ENCODE measurements around the gene KCNN3.
A peak's percentile ranks its signal among the peaks of the same experiment; 100 is the strongest.

The KCNN3 gene

GRCh38 chr1:154747740-154748404, 122.2 kb downstream of the KCNN3 start:
- peak; percentile 55 for DNase-seq

DNA sequence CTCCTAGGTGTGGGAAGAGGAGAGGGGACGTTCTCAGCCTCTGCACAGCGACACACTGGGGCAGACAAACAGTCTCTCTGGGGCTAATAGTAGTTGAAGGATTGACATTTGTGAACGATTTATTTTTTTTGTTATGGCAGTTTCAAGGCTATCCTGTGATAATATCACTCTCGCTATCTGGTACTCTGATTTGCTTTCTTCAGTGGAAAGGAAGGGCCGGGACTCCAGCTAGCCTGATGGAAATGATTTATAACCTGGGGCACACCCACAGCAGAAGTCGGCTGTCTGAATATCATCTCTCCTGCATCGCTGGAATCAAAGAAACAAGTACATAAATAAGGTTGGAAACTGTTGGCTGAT, 122.7 kb downstream of the KCNN3 start:
- no peak for DNase-seq

- DNase-seq, result no peak
These were observed 123.3 kb downstream of the KCNN3 start for GRCh38 chr1:154746622-154747299.

DNA sequence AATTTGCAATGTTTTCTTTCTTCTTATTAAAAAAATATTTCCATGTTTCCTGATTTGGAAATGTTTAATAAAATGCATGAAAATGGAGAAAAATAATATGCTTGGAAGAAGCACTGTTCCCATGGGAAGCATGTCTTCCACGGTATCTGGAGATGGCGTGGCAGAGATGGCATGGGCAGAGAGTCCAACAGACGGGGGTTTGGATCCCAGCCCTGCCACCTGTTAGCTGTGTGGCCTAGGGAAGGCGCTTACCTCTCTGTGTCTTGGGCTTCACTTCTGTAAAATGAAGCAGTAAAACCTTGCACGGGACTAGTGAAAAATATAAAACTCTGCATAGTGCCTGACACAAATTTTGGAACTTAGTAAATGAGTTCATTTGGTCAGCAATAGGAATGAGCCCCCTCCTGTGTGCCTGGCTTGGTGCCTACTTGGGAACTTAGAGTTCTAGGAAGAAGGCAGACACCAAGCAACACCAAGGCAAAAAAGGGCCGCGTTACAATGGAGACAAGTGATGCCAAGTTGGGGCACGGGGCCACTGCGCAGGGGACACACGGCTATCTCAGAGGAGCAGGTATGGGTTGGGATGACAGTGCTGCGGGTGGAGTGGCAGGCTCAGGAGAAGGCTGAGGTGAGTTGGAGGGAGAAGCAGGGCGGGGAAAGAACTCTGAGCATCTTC, 124.2 kb downstream of the KCNN3 start:
- no peak for DNase-seq

- DNase-seq, result no peak
These were observed 124.8 kb downstream of the KCNN3 start for GRCh38 chr1:154745286-154745731.

DNA sequence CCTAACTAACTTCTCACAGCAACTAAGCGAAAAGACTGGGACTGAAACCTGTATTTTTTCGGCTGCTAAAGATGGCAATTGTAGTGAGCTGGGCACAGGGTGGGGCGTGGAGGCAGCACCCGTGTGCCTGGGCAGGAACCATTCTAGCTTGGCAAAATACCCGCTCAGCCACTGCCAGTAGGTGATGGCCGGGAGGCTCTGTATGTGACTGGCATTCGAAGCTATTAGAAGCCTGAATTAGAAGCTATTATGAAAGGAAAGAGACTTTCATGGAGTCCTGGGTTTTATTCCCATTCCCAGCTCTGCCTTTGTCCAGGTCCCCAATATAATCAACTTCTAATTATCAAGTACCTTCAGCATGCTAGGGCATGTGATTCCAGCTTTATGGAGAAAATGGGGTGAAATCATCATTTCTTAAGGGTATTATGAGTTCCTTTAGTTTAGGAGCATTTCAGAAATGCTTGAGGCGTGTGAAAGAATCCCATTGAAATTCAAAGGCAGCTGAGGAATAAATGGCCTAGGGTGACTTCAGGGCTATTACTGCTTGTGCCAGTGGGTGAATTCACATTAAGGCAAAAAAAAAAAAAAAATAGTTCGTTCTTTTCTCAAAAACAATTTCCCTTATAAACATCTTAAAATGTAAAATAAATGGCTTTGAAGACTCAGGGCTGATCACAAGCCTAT, 125.6 kb downstream of the KCNN3 start:
- DNase-seq, result no peak

- no peak for DNase-seq
These were observed 126.5 kb downstream of the KCNN3 start for GRCh38 chr1:154743526-154744036.

DNA sequence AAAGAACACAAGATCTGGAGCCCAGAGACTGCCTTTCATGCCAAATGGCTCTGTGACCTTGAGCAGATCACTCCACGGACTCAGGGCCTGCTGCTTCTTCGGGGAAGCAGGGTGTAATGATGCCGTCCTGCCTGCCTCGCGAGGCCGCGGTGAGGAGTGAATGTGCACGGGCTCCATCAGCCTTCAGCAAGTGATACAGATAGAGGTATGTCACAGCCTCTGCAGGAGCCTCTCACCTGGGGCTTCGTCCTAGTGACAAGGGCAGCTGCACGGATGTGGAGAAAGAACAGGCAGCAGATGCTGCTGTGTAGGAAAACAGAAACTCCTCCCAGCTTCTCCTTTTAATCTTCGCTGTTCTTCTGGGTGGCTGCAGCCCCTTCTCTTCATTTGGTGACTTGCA, 127.5 kb downstream of the KCNN3 start:
- DNase-seq, result no peak

DNA sequence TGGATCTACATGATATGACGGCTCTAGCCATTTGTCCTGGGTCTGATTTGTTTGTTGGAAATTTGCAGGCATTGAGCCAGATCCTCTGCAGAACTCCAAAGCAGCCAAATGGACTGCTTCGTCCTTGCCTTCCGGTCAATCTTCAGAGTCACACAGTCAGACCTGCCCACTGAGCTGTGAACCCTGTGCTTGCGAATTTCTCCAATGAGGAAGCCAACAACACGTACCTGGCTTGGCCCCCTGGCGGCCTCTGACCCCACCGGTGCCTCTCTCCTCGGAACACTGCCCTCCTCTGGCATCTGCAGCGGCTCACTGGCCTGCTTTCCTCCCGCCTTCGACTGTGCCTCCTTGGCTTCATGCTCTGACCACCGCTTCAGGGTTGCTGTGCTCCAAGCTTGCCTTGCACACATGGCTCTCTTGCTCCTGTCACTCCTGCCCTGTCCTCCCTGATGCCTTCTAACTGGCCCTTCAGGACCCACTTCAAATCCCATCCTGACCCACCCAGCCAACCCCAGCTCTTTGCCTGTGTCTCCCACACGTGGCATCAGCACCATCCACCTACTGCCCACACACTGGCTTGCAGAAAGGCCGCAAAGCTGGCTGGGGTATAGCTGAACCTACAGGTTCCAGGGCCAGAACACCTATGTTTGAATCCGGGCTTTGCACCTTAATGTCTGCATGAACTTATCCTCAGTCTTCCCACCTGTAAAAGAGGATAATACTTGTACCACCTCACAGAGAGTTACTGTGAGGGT, 128.2 kb downstream of the KCNN3 start:
- no peak for DNase-seq

GRCh38 chr1:154741327-154741726, 128.8 kb downstream of the KCNN3 start:
- DNase-seq, result no peak

GRCh38 chr1:154739654-154740053, 130.4 kb downstream of the KCNN3 start:
- DNase-seq, result no peak

DNA sequence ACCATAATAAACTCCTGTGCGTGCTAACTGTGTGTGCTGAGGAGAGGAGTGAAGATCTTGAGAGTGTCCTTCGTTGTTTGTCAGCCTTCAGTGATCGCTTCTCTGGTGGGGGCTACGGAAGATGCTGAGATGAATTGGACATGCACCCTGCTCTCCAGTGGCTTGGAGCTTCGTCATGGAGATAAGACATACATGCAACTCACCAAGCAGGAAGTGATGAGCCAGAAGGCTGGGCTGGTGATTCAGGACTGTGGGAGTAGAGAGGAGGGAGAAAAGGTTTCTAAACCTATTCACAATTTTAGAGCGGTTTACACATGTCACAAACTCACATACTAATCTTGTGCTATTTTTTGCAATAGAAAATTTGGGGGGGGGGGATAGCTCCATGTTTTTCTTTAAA, 133.2 kb downstream of the KCNN3 start:
- no peak for DNase-seq

DNA sequence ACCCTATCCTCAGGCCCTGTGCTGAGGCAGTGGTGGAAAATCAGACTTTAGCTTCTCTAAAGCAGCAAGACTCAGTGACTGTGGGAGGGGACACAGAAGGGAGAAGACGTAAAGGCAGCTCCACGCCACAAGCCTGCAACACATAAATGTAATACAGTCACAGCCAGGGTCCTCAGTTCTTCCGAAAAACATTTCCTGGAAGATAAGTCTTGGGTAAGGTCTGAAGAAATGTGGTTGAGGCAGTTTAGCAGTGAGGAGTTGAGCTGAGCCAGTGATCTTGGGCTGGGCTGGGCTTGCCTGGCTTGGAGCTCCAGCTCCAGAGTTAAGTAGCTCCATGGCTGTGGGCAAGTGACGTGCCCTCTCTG, 134.3 kb downstream of the KCNN3 start:
- DNase-seq, result no peak

- no peak for DNase-seq
These were observed 134.8 kb downstream of the KCNN3 start for GRCh38 chr1:154735061-154735803.

GRCh38 chr1:154733621-154734020, 136.5 kb downstream of the KCNN3 start:
- no peak for DNase-seq

- DNase-seq, result no peak
These were observed 139.0 kb downstream of the KCNN3 start for GRCh38 chr1:154730986-154731489.

- DNase-seq, result no peak
These were observed 139.8 kb downstream of the KCNN3 start for GRCh38 chr1:154730259-154730658.

- DNase-seq, result no peak
These were observed 140.5 kb downstream of the KCNN3 start for GRCh38 chr1:154729577-154729976.

DNA sequence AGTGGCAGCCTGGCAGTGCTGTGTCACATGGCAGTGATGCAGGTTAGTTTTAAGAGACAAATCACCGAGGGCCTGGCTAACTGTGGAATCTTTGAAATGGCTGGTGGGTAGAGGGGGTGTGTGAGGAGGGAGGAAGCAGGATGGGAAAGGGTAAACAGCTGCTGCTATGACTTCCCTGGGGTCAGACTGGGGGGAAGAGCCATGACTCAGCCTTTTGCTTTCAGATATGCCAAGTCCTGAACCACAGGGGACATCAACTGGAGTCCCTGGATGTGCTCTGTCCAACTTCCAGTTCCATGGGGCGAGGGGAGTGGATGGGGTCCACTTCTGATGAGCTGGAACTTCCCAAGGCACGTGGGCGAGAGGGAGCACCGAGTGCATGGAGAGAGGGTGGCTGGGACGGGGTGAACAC, 141.0 kb downstream of the KCNN3 start:
- DNase-seq, result no peak

DNA sequence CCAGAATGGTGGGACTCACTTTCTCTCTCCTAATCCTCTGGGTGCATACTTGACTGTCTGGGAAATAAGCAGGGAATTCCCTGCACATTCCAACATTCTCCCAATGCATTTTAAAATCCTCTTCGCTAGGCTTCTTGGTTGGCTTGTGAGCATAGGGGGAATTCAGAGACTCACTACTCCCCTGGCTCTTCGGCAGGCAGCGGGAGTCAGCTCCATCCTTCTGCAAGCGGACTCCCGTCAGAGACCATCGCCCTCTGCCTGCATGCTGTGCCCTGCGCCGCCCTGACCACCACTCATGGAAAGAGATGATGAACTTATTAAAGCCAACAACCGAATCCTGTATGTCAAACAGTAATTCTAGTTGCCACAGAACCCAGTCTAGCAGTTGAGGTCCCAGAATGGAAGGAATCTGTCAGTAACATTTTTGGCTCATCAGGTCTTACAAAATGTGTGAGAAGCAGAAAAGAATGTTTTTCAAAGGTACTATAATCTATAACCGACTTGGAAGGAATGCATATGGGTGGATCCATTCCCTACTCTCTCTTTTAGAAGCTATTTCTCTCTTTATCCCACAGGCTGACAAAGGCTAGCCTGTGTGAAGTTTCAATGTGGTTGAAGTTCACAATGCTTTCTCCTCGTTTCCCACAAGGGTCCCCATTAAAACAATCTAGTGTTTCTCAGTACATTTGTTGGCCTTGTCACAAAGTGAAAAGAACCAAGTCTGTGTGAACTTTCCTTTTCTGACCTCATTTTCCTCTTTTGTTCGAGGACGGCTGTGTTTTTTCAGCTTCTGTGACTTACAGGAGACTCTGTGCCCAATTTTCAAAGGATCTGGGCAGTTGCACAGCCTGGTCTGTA, 143.0 kb downstream of the KCNN3 start:
- DNase-seq, result no peak

GRCh38 chr1:154726443-154726842, 143.6 kb downstream of the KCNN3 start:
- no peak for DNase-seq

All from activated CD8-positive, alpha-beta memory T cell treated with anti-CD3 and anti-CD28 coated beads, Interleukin-2, amount 50 U/mL, for 4 hours (primary cell).